HepG2 (cell line): ENCODE results near the gene ADAMTS16. TPM values are rescaled to one million over a fixed set of nuclear protein-coding genes. Genes with fewer than 3 reads are reported as not detected.

ENCODE experiments used
- ATAC-seq: fragments of 200-7000 bp; cut with Tn5 transposase; 3 replicates; pipeline ENCODE4 v1.9.1; 2020; ENCODE audit warnings: mild to moderate bottlenecking, moderate library complexity
- BruUV-seq: library from RNA; stranded (reverse); fragments of 400-500 nt; replicated peaks from 2 replicates; lab custom pipeline; 2021; lab: Mats Ljungman, UMichigan
- CTCF ChIA-PET: fragments of 300-600 bp; formaldehyde crosslinking; extraction: SDS; loops from one replicate; lab custom pipeline; 2021; ENCODE audit warnings: low total read pairs, inconsistent platforms, low intra/inter-chr PET ratio; lab: Yijun Ruan, JAX
- POLR2A ChIA-PET: fragments of 350-600 bp; sonication (Branson Sonifier 250); formaldehyde crosslinking; loops from one replicate; lab custom pipeline; 2020; ENCODE audit warnings: antibody characterized with exemption, inconsistent platforms; lab: Yijun Ruan, JAX
- DNase-seq: peaks from one replicate; pipeline ENCODE4 v3.0.0-alpha.2; 2015; ENCODE audit warnings: low spot score
- FAIRE-seq: peaks from 3 replicates; lab custom pipeline; 2011; peaks lifted over from hg19 to GRCh38; lab: Jason Lieb, UNC
- H2AFZ ChIP-seq: one replicate; pipeline ENCODE4 v1.6.1; 2011; ENCODE audit warnings: low read length, inconsistent platforms
- H3K27ac ChIP-seq: fragments of 300-600 bp; 3 replicates; pipeline ENCODE4 v1.8.0; 2011; ENCODE audit warnings: mixed run types, mild to moderate bottlenecking, mixed read lengths, low read length, inconsistent platforms; ENCODE audit not compliant: insufficient read depth; ENCODE audit errors: extremely low read length
- H3K27me3 ChIP-seq, 2 experiments: fragments of 200-600 bp in 1 of 2; 2 replicates in 1 of 2; 3 replicates in 1 of 2; pipeline versions ENCODE4 v1.6.0 to v1.8.0; 2011; ENCODE audit warnings: low read length in 2 of 2, mild to moderate bottlenecking in 2 of 2, moderate library complexity in 2 of 2, inconsistent platforms in 1 of 2; ENCODE audit not compliant: insufficient read depth in 2 of 2, control insufficient read depth in 1 of 2
- H3K36me3 ChIP-seq, 2 experiments: fragments of 200-600 bp in 1 of 2; replicated peaks in 1 of 2; 2 replicates in 1 of 2; 3 replicates in 1 of 2; pipeline versions ENCODE4 v1.5.1 to v1.8.0; 2011; ENCODE audit warnings: low read length in 2 of 2, inconsistent platforms in 1 of 2; ENCODE audit not compliant: insufficient read depth in 2 of 2, control insufficient read depth in 1 of 2
- H3K4me1 ChIP-seq: 2 replicates; pipeline ENCODE4 v1.5.1; 2012; ENCODE audit warnings: low read length, inconsistent platforms; ENCODE audit not compliant: insufficient read depth
- H3K4me2 ChIP-seq: 2 replicates; pipeline ENCODE4 v1.6.0; 2011; ENCODE audit warnings: low read depth, low read length, inconsistent platforms
- H3K4me3 ChIP-seq, 3 experiments: fragments of 200-600 bp in 1 of 3; sonication (generic), shearing (Covaris generic) in 1 of 3; replicated peaks in 1 of 3; 2 replicates each; pipeline ENCODE4 v1.5.1; 2011 to 2016; ENCODE audit warnings: low read length in 3 of 3, inconsistent platforms in 2 of 3, low read depth in 2 of 3, mild to moderate bottlenecking in 2 of 3, control low read depth in 1 of 3, mixed read lengths in 1 of 3; ENCODE audit not compliant: insufficient read depth in 1 of 3
- H3K79me2 ChIP-seq: one replicate; pipeline ENCODE4 v1.6.1; 2011; ENCODE audit warnings: low read length, inconsistent platforms; ENCODE audit not compliant: insufficient read depth
- H3K9ac ChIP-seq: 2 replicates; pipeline ENCODE4 v1.6.0; 2011; ENCODE audit warnings: mild to moderate bottlenecking, low read depth, low read length, inconsistent platforms; ENCODE audit not compliant: insufficient read depth
- H3K9me3 ChIP-seq: 2 replicates; pipeline ENCODE4 v1.5.1; 2012; ENCODE audit warnings: mild to moderate bottlenecking, low read length
- H4K20me1 ChIP-seq: 2 replicates; pipeline ENCODE4 v1.6.0; 2011; ENCODE audit warnings: inconsistent platforms, mild to moderate bottlenecking, low read length, moderate library complexity; ENCODE audit not compliant: insufficient read depth
- AGO2 ChIP-seq: fragments of 200-400 bp; formaldehyde crosslinking; optimal IDR thresholded peaks from 2 replicates; pipeline ENCODE3; 2017; ENCODE audit warnings: mild to moderate bottlenecking, low read depth, low read length, moderate library complexity
- CEBPB ChIP-seq: IDR thresholded peaks from 2 replicates; pipeline ENCODE4 v1.6.1; 2011; ENCODE audit warnings: low read depth, low read length, improper control_type of control experiment, borderline replicate concordance
- CENPBD1 ChIP-seq: sonication (generic); formaldehyde crosslinking; IDR thresholded peaks from 2 replicates; pipeline ENCODE4 v1.8.0; 2022; ENCODE audit warnings: missing genetic modification reagents, low read depth, mild to moderate bottlenecking, borderline replicate concordance
- HNF4G ChIP-seq, 2 experiments: sonication (generic) in 1 of 2; formaldehyde crosslinking in 1 of 2; IDR thresholded peaks; 2 replicates each; pipeline versions ENCODE4 v1.4.0 to v1.6.1; 2011 to 2020; ENCODE audit warnings: borderline replicate concordance in 2 of 2, low read depth in 2 of 2, mild to moderate bottlenecking in 2 of 2, low read length in 1 of 2, missing genetic modification reagents in 1 of 2, moderate library complexity in 1 of 2
- SP2 ChIP-seq: sonication (generic); formaldehyde crosslinking; IDR thresholded peaks from 2 replicates; pipeline ENCODE4 v1.5.1; 2020; ENCODE audit warnings: mild to moderate bottlenecking, missing genetic modification reagents
- TOPORS ChIP-seq: sonication (generic); formaldehyde crosslinking; IDR thresholded peaks from 2 replicates; pipeline ENCODE4 v1.8.0; 2023; ENCODE audit warnings: mild to moderate bottlenecking, missing genetic modification reagents
- ZBTB10 ChIP-seq: sonication (generic); formaldehyde crosslinking; IDR thresholded peaks from 2 replicates; pipeline ENCODE4 v1.4.0; 2020; ENCODE audit warnings: missing genetic modification reagents, borderline replicate concordance
- WGBS: methylation state at CpG from one replicate; pipeline ENCODE4 v1.1.6; 2017; ENCODE audit warnings: low lambda C conversion rate; 5-methylcytosine and 5-hydroxymethylcytosine counted together
- in situ Hi-C: cut with HindIII; loops from 2 replicates; pipeline ENCODE4 v1.10.0; 2017; ENCODE audit warnings: low pct_unique_long_range_greater_than_20kb; ENCODE audit not compliant: extremely low pct_ligation_motif_present
- intact Hi-C: fragments of 100-400 bp; cut with micrococcal nuclease; formaldehyde crosslinking; loops from one replicate; pipeline ENCODE4 v1.10.0; 2022; ENCODE audit not compliant: unreplicated experiment
- polyA plus RNA-seq, 8 experiments: library from polyadenylated mRNA; depleted of rRNA in 3 of 8; stranded (reverse) in 7 of 8; unstranded in 1 of 8; fragments of >200 nt; fragmentation: Illumina TruSeq in 4 of 8; extraction: Trizol in 4 of 8; gene quantifications; 2 replicates each; pipeline versions ENCODE4 v1.2.1 to v1.2.3, GENCODE V29; 2011 to 2016; ENCODE audit warnings: low read depth in 4 of 8, missing spikeins in 1 of 8, mixed read lengths in 1 of 8; ENCODE audit not compliant: insufficient read depth in 1 of 8
- total RNA-seq, 5 experiments: library from RNA; depleted of rRNA; stranded (reverse); fragments of >200 nt; fragmentation: Illumina TruSeq; extraction: Trizol; gene quantifications; 2 replicates each; pipeline ENCODE4 v1.2.3, GENCODE V29; 2016; ENCODE audit warnings: low read depth in 1 of 5

Gene ADAMTS16
- total and polyA plus RNA-seq, 2 of the 13 experiments (the other 11 are each of a cell fraction or from before 2014, with no cell fraction given): 0.02 to 0.03 TPM

GRCh38 chr5:5302201-5302600, 162.1 kb downstream of the ADAMTS16 start:
- Histone ChIP-seq H3K79me2 (no peaks in the 10 kb centered on the region), H3K9me3 (peaks cover 8% of the 10 kb centered on the region; the same call in 1 of the 2 replicates), H4K20me1 (no peaks in the 10 kb centered on the region), H3K9ac (no peak overlapping the region), H3K27me3 (no peaks in the 10 kb centered on the region), H3K27ac (no peak overlapping the region), H3K36me3 (no peaks in the 10 kb centered on the region), H3K4me1 (peaks cover 26% of the 10 kb centered on the region), H3K4me2 (no peak overlapping the region), H3K4me3 (no peak overlapping the region), H2AFZ (no peak overlapping the region)
- intact Hi-C loops: no loop called here
- DNase-seq (no peak), ATAC-seq (no peak), FAIRE-seq (no peak)
- CTCF ChIA-PET: no interaction called here
- in situ Hi-C loops: no loop called here
- 68% methylated on average over 4 of the region's 4 CpGs for WGBS
- POLR2A ChIA-PET: no interaction called here
- no peak for TF ChIP-seq AGO2
- no peak for TF ChIP-seq TOPORS (CRISPR knock-in tag)
- TF ChIP-seq CEBPB: peak; percentile 51; the same call in 1 of the 2 replicates
- no peak for TF ChIP-seq CENPBD1
- no peak for TF ChIP-seq HNF4G (IDR thresholded peaks at IDR 0.05; ENCODE audit: borderline replicate concordance, low read depth, low read length)
- TF ChIP-seq HNF4G (CRISPR knock-in tag; IDR thresholded peaks at IDR 0.05; ENCODE audit: borderline replicate concordance, low read depth): no peak
- TF ChIP-seq SP2 (CRISPR knock-in tag): no peak
- no peak for TF ChIP-seq ZBTB10 (CRISPR knock-in tag)
- no TSS peak for BruUV-seq
